Ammon's horn (tissue), 1 donor: ENCODE results near the gene VSIG10L.
A peak's percentile ranks its signal among the peaks of the same experiment; 100 is the strongest.

Experiments used
- DNase-seq: peaks from one replicate; pipeline ENCODE4 v3.0.0-alpha.2; 2016; ENCODE audit warnings: low spot score

VSIG10L gene

GRCh38 chr19:51317376-51317775, 24.6 kb downstream of the VSIG10L start:
- DNase-seq, result no peak

DNA sequence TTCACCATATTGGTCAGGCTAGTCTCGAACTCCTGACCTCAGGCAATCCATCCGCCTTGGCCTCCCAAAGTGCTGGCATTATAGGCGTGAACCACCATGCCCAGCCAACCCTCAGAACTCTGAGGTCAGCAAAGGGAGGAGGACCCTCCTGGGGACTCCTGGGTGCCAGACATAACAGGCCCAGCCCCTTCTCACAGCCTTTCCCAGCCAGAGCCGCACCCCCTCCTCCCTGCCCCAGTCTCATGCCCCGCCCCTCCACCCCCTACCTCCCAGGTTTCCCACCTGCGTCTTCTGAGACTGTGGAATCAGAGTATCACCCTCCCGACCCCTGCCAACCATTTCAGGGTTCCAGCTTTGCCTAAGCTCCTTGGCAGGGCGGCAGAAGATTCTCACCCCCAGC, 25.3 kb downstream of the VSIG10L start:
- no peak for DNase-seq

GRCh38 chr19:51311351-51312257, 30.3 kb downstream of the VSIG10L start, which contains the start of gene IGLON5:
Gene IGLON5, plus strand, starts transcription at chr19:51311644. Its CDS starts 204 bp downstream, at chr19:51311848.
- no peak for DNase-seq

DNA sequence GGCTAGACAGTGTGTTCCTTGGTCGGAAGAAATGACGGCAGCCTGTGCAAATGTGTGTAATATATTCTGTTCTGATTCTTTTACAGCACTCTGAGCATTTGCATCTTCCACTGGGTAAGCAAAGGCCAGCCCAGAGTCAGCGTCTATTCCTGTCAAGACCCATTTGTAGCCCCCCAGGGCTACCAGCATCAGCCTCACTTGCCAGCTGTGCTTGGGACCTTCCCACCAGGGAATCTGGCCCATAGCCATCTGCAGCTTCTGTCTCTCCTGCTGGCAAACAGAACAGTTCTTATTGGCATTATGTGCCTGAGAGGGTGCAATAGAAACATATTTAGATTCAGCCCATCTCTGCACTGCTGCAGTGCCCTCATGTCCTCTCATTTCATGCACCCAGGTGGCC, 36.5 kb downstream of the VSIG10L start:
- no peak for DNase-seq

DNA sequence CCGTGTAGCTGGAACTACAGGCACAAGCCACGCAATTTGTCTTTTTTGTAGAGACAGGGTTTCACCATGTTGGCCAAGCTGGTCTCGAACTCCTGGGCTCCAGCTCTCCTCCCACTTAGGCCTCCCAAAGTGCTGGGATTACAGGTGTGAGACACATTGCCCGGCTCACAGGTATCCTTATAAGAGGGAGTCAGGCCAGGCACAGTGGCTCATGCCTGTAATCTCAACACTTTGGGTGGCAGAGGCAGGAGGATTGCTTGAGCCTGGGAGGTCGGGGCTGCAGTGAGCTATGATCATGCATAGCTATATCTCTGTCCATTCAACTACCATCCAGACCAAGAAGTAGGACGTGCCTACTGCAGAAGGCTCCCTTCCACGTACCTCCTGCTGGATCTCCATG, 40.7 kb downstream of the VSIG10L start:
- no peak for DNase-seq

DNA sequence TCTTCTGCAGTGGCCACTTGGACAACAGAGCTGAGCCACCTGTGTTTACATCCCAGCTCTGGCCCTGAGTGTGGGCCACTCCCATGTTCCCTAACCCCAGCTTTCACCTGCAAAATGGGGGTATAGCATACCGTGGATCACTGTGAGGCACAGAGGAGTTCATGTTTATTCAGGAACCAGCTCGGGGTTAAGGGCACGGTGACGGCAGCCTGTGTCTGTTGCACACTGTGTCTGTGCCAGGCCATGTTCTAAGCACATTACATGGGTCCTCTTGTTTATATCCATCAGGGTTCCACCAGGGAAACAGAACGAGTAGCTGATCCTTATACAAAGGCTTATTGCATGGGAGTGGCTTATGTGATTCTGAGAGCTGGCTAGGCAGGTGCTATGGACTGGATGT, 44.5 kb downstream of the VSIG10L start:
- DNase-seq, result no peak

- DNase-seq, result no peak
Observed at GRCh38 chr19:51296336-51297093, 45.4 kb downstream of the VSIG10L start.

GRCh38 chr19:51295382-51296126, 46.4 kb downstream of the VSIG10L start:
- DNase-seq, result no peak

- DNase-seq, result no peak
Observed at GRCh38 chr19:51294977-51295375, 47.0 kb downstream of the VSIG10L start.

DNA sequence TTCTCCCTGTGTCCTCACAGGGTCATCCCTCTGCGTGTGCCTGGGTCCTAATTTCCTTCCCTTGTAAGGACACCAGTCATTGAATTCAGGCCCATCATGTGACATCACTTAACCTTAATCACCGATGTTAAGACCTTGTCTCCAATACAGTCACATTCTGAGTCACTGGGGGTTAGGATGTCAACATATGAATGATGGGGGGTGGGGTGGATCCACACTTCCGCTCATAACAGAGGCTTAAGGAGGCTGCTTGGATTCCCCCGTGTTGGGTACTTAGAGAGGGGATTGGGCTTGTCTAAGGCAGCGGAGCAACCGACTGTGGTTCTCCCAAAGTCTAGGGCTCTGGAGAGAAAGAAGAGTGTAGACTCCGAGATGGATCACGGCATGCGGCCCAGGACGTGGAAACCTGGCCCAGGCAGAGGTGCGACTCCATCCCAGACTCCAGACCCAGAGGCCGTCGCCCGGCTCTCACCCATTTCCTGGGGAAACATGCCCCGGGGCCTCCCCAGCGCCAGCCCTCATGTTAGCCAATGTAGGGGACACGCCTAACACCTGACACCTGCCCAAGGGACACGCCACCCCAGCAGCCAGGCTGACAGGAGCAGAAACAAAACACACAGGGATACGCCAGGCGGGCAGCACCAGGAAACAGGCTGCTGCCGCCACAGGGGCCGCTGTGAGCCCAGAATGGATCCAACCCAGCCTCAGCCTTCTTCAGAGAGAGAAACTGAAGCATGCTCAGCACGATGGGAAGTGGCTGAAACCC, 47.5 kb downstream of the VSIG10L start:
- DNase-seq, result no peak

GRCh38 chr19:51293571-51294210, 48.2 kb downstream of the VSIG10L start:
- DNase-seq, result no peak

DNA sequence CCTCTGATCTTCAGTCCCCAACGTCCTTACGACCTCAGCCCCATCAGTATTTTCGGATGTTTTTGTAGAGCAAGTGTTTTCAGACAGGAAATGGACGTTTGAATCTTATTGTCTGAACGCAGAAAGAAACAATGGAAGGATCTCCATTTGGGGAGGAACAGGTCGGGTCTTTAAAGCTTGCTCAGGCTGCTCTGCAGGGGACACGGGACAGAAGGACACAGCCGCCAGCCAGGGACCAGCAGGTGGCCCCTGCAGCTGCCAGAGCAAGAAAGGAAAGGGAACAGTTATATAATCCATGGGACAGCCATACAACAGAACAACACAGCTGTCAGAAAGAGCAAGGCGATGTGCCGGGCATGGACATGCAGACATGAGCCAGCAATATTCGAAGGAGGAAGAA, 49.0 kb downstream of the VSIG10L start:
- DNase-seq, result peak; percentile 16

GRCh38 chr19:51289635-51290034, 52.3 kb downstream of the VSIG10L start:
- DNase-seq, result no peak

- no peak for DNase-seq
Observed at GRCh38 chr19:51285682-51286081, 56.3 kb downstream of the VSIG10L start.

DNA sequence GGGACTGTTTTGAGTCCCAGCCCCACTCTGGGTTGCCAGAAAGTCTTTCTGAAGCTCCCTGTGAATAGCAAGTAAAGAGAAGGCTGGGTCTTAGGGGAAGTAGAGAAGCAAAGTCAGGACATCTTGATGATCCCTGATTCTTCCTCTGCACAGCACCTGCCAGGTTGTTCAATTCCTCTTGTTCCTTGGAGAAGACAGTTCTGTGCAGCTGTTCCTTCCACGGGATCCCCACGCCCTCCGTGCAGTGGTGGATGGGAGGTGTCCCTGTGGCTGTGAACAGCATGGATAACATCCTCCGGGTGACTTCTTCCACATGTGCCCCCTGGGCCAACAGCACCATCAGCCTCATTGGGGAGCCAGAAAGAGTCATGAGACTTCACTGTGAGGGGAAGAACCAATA, 59.6 kb downstream of the VSIG10L start:
- DNase-seq, result no peak
